ENCODE results near the gene FGB.

- TF ChIP-seq CTCF (conservative IDR thresholded peaks at IDR 0.05 in 1 of 2, IDR thresholded peaks at IDR 0.05 in 1 of 2; ENCODE audit: low read depth in 1 of 2, low read length in 2 of 2) (no peak), EZH2 (IDR thresholded peaks at IDR 0.05; ENCODE audit: low read length, missing control alignments) (no peak)
Observed at GRCh38 chr4:154519214-154519613, 43.6 kb upstream of the FGB start.
